IMR-90 (cell line): ENCODE data around the gene TTL. TPM values are rescaled to one million over a fixed set of nuclear protein-coding genes. Genes with fewer than 3 reads are reported as not detected.

ENCODE experiments used
- ATAC-seq: fragments of 200-7000 bp; cut with Tn5 transposase; 2 replicates; pipeline ENCODE4 v1.9.1; 2020; ENCODE audit warnings: low read depth, mild to moderate bottlenecking, moderate library complexity
- BruUV-seq: library from RNA; stranded (reverse); fragments of 400-500 nt; replicated peaks from 2 replicates; lab custom pipeline; 2021; lab: Mats Ljungman, UMichigan
- CTCF ChIA-PET: fragments of 300-600 bp; formaldehyde crosslinking; extraction: SDS; loops from one replicate; lab custom pipeline; 2021; ENCODE audit warnings: antibody characterized with exemption; lab: Yijun Ruan, JAX
- POLR2A ChIA-PET: fragments of 300-600 bp; sonication (Branson Sonifier 250); formaldehyde crosslinking; loops from one replicate; lab custom pipeline; 2022; ENCODE audit warnings: antibody characterized with exemption; ENCODE audit not compliant: unreplicated experiment; lab: Charles Lee
- DNase-seq: peaks from one replicate; pipeline ENCODE4 v3.0.0; 2013
- H2AFZ ChIP-seq: replicated peaks from 2 replicates; pipeline ENCODE3; 2013; ENCODE audit warnings: low read length, mild to moderate bottlenecking; ENCODE audit not compliant: poor library complexity
- H2AK5ac ChIP-seq: 2 replicates; pipeline ENCODE4 v1.6.1; 2013; ENCODE audit warnings: low read depth, low read length, inconsistent platforms
- H2AK9ac ChIP-seq: replicated peaks from 2 replicates; pipeline ENCODE3; 2013; ENCODE audit warnings: mild to moderate bottlenecking, low read depth, low read length, moderate library complexity; ENCODE audit not compliant: poor library complexity
- H2BK120ac ChIP-seq: 2 replicates; pipeline ENCODE4 v1.6.1; 2013; ENCODE audit warnings: low read depth, low read length, inconsistent platforms
- H2BK15ac ChIP-seq: 3 replicates; pipeline ENCODE4 v1.6.1; 2013; ENCODE audit warnings: low read depth, low read length, inconsistent platforms
- H2BK20ac ChIP-seq: 2 replicates; pipeline ENCODE4 v1.6.1; 2013; ENCODE audit warnings: low read depth, mild to moderate bottlenecking, inconsistent platforms, low read length, moderate library complexity
- H2BK5ac ChIP-seq: 2 replicates; pipeline ENCODE4 v1.6.1; 2013; ENCODE audit warnings: mild to moderate bottlenecking, low read depth, low read length, inconsistent platforms; ENCODE audit not compliant: poor library complexity, severe bottlenecking
- H3K14ac ChIP-seq: replicated peaks from 2 replicates; pipeline ENCODE4 v1.6.1; 2013; ENCODE audit warnings: low read depth, low read length, inconsistent platforms
- H3K18ac ChIP-seq: 2 replicates; pipeline ENCODE4 v1.6.1; 2013; ENCODE audit warnings: low read depth, low read length, control low read depth
- H3K23ac ChIP-seq: 2 replicates; pipeline ENCODE4 v1.6.1; 2013; ENCODE audit warnings: low read depth, low read length, inconsistent platforms
- H3K27ac ChIP-seq: 2 replicates; pipeline ENCODE4 v1.5.1; 2013; ENCODE audit warnings: mild to moderate bottlenecking, control low read depth, low read length; ENCODE audit not compliant: insufficient read depth
- H3K27me3 ChIP-seq: 2 replicates; pipeline ENCODE4 v1.6.1; 2013; ENCODE audit warnings: low read length; ENCODE audit not compliant: control insufficient read depth, insufficient read depth
- H3K36me3 ChIP-seq: 2 replicates; pipeline ENCODE4 v1.6.1; 2013; ENCODE audit warnings: low read length, mixed read lengths; ENCODE audit not compliant: control insufficient read depth, insufficient read depth
- H3K4ac ChIP-seq: 2 replicates; pipeline ENCODE4 v1.6.1; 2013; ENCODE audit warnings: low read depth, low read length, inconsistent platforms
- H3K4me1 ChIP-seq: 2 replicates; pipeline ENCODE4 v1.6.1; 2013; ENCODE audit warnings: low read length, mixed read lengths; ENCODE audit not compliant: control insufficient read depth, insufficient read depth
- H3K4me2 ChIP-seq: 2 replicates; pipeline ENCODE4 v1.6.1; 2013; ENCODE audit warnings: low read depth, mild to moderate bottlenecking, control low read depth, low read length, moderate library complexity
- H3K4me3 ChIP-seq: 2 replicates; pipeline ENCODE4 v1.5.1; 2013; ENCODE audit warnings: low read depth, mild to moderate bottlenecking, control low read depth, low read length, moderate library complexity; ENCODE audit not compliant: insufficient read depth
- H3K56ac ChIP-seq: 2 replicates; pipeline ENCODE4 v1.6.1; 2013; ENCODE audit warnings: low read length, inconsistent platforms; ENCODE audit not compliant: insufficient read depth; ENCODE audit errors: extremely low read depth
- H3K79me1 ChIP-seq, 2 experiments: 2 replicates each; pipeline ENCODE4 v1.6.1; 2013; ENCODE audit warnings: low read length in 2 of 2, inconsistent platforms in 1 of 2, low read depth in 1 of 2
- H3K9ac ChIP-seq: 2 replicates; pipeline ENCODE4 v1.6.1; 2013; ENCODE audit warnings: low read depth, low read length, control low read depth
- H3K9me1 ChIP-seq: 2 replicates; pipeline ENCODE4 v1.6.1; 2013; ENCODE audit warnings: low read length, inconsistent platforms; ENCODE audit not compliant: insufficient read depth
- H3K9me3 ChIP-seq: 2 replicates; pipeline ENCODE4 v1.6.1; 2013; ENCODE audit warnings: low read length; ENCODE audit not compliant: control insufficient read depth, insufficient read depth
- H4K20me1 ChIP-seq: 2 replicates; pipeline ENCODE4 v1.6.1; 2013; ENCODE audit warnings: low read length, inconsistent platforms; ENCODE audit not compliant: insufficient read depth
- H4K5ac ChIP-seq: 2 replicates; pipeline ENCODE4 v1.6.1; 2013; ENCODE audit warnings: mild to moderate bottlenecking, low read depth, low read length, control low read depth
- H4K8ac ChIP-seq, 2 experiments: 2 replicates each; pipeline ENCODE4 v1.6.1; 2013; ENCODE audit warnings: low read depth in 2 of 2, low read length in 2 of 2, control low read depth in 1 of 2, inconsistent platforms in 1 of 2
- H4K91ac ChIP-seq: 2 replicates; pipeline ENCODE4 v1.6.1; 2013; ENCODE audit warnings: low read depth, low read length, inconsistent platforms; ENCODE audit not compliant: insufficient read depth
- BHLHE40 ChIP-seq: fragments of 150-350 bp; IDR thresholded peaks from 2 replicates; pipeline ENCODE4 v1.6.1; 2016; ENCODE audit warnings: mild to moderate bottlenecking, low read depth, low read length
- CEBPB ChIP-seq: IDR thresholded peaks from 2 replicates; pipeline ENCODE4 v1.6.1; 2012; ENCODE audit warnings: low read depth, low read length, improper control_type of control experiment
- CHD1 ChIP-seq: IDR thresholded peaks from 2 replicates; pipeline ENCODE4 v1.6.1; 2012; ENCODE audit warnings: low read depth, low read length, improper control_type of control experiment
- FOS ChIP-seq: fragments of 150-350 bp; IDR thresholded peaks from 2 replicates; pipeline ENCODE4 v1.6.1; 2016; ENCODE audit warnings: low read depth, low read length
- MAFK ChIP-seq: IDR thresholded peaks from 2 replicates; pipeline ENCODE4 v1.6.1; 2012; ENCODE audit warnings: low read depth, low read length, improper control_type of control experiment
- MAZ ChIP-seq: IDR thresholded peaks from 2 replicates; pipeline ENCODE4 v1.6.1; 2012; ENCODE audit warnings: low read depth, mild to moderate bottlenecking, low read length, improper control_type of control experiment, moderate library complexity, borderline replicate concordance
- MXI1 ChIP-seq: IDR thresholded peaks from 2 replicates; pipeline ENCODE4 v1.6.1; 2012; ENCODE audit warnings: low read depth, mild to moderate bottlenecking, low read length, moderate library complexity, borderline replicate concordance
- NFE2L2 ChIP-seq: fragments of 150-350 bp; IDR thresholded peaks from 2 replicates; pipeline ENCODE4 v1.6.1; 2016; ENCODE audit warnings: low read depth, mild to moderate bottlenecking, low read length
- POLR2A ChIP-seq: IDR thresholded peaks from 2 replicates; pipeline ENCODE4 v1.6.1; 2012; ENCODE audit warnings: mild to moderate bottlenecking, low read depth, low read length
- RAD21 ChIP-seq: IDR thresholded peaks from 2 replicates; pipeline ENCODE4 v1.6.1; 2012; ENCODE audit warnings: low read length, improper control_type of control experiment
- RCOR1 ChIP-seq: IDR thresholded peaks from 2 replicates; pipeline ENCODE4 v1.6.1; 2012; ENCODE audit warnings: mild to moderate bottlenecking, low read length, improper control_type of control experiment; ENCODE audit not compliant: insufficient replicate concordance
- RFX5 ChIP-seq: IDR thresholded peaks from 2 replicates; pipeline ENCODE4 v1.8.0; 2012; ENCODE audit warnings: low read depth, mild to moderate bottlenecking, low read length, moderate library complexity
- SMC3 ChIP-seq: fragments of 150-350 bp; IDR thresholded peaks from 2 replicates; pipeline ENCODE4 v1.6.1; 2016; ENCODE audit warnings: low read depth, mild to moderate bottlenecking, antibody characterized with exemption, low read length, moderate library complexity
- WGBS, 2 experiments: methylation state at CpG; one replicate each; pipeline versions ENCODE4 v1.1.5 to v1.1.7; 2013; ENCODE audit warnings: missing lambda C conversion rate in 2 of 2; ENCODE audit not compliant: insufficient read length in 1 of 2; ENCODE audit errors: extremely low coverage in 2 of 2; 5-methylcytosine and 5-hydroxymethylcytosine counted together
- dilution Hi-C: fragments of 300-500 bp; cut with HindIII; formaldehyde crosslinking; loops from one replicate; pipeline ENCODE4 v1.14.3; 2018; ENCODE audit warnings: low sequenced_read_pairs; ENCODE audit not compliant: unreplicated experiment
- in situ Hi-C: fragments of 300-500 bp; cut with MboI; formaldehyde crosslinking; loops from 3 replicates; pipeline ENCODE4 v1.14.3; 2019; ENCODE audit warnings: low sequenced_read_pairs, inconsistent platforms, mixed read lengths
- intact Hi-C: fragments of 100-400 bp; cut with micrococcal nuclease; formaldehyde crosslinking; loops from 2 replicates; pipeline ENCODE4 v1.10.0; 2022
- polyA plus RNA-seq, 3 experiments: library from polyadenylated mRNA; depleted of rRNA; stranded (reverse); fragments of >200 nt; gene quantifications; 2 replicates each; pipeline ENCODE4 v1.2.3, GENCODE V29; 2012; ENCODE audit warnings: low replicate concordance in 1 of 3
- total RNA-seq: library from RNA; depleted of rRNA; stranded (reverse); fragments of >200 nt; gene quantifications from 2 replicates; pipeline ENCODE4 v1.2.3, GENCODE V29; 2012
- TF ChIP-seq, protein P1 (sequence below): fragments of 150-350 bp; IDR thresholded peaks from 2 replicates; pipeline ENCODE4 v1.6.1; 2016; ENCODE audit warnings: low read depth, mild to moderate bottlenecking, low read length, moderate library complexity, borderline replicate concordance
- TF ChIP-seq, protein P2 (sequence below): fragments of 150-350 bp; IDR thresholded peaks from 2 replicates; pipeline ENCODE4 v1.6.1; 2017; ENCODE audit warnings: mild to moderate bottlenecking, antibody characterized with exemption, low read length, low read depth

The TTL gene
- total and polyA plus RNA-seq, 2 of the 4 experiments (the other 2 are of a cell fraction), result 18.2 to 36.2 TPM

DNA sequence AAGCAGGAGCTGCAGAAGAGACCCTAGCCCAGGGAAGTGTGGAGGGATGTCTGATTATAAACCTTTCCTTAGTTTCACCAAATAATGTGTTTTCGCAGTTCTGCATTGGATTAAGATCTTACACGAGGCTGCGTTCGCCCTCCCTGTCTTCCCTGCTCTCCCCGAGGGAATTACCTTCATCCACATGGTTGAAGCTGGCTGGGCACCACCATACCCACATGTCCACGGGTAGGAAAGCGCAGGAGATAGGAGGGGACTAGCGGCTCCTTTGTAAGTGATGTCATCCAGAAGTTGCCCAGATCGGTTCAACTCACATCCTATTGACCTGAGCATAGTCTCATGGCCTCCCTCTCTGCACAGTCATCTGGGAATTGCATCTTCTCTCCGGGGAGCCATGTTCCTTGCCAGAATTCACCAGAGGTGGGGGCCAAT is 1.1 kb downstream of the TTL start:
- POLR2A ChIA-PET, result interaction anchor here (0.6 kb wide), 1 partner anchor 102 kb away, joined by 6 read pairs; no protein-coding TSS in a partner anchor
- TF ChIP-seq NFE2L2 (peak; percentile 52; the same call in 1 of the 2 replicates), CHD1 (no peak), SMC3 (no peak), CEBPB (peak; percentile 6; the same call in 1 of the 2 replicates), RFX5 (no peak), MAZ (no peak), RCOR1 (no peak), RAD21 (no peak), POLR2A (no peak), MXI1 (peak; percentile 89), MAFK (no peak), BHLHE40 (no peak), FOS (no peak)
- TF ChIP-seq, protein P1, sequence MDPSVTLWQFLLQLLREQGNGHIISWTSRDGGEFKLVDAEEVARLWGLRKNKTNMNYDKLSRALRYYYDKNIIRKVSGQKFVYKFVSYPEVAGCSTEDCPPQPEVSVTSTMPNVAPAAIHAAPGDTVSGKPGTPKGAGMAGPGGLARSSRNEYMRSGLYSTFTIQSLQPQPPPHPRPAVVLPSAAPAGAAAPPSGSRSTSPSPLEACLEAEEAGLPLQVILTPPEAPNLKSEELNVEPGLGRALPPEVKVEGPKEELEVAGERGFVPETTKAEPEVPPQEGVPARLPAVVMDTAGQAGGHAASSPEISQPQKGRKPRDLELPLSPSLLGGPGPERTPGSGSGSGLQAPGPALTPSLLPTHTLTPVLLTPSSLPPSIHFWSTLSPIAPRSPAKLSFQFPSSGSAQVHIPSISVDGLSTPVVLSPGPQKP, result no peak
- TF ChIP-seq, protein P2, sequence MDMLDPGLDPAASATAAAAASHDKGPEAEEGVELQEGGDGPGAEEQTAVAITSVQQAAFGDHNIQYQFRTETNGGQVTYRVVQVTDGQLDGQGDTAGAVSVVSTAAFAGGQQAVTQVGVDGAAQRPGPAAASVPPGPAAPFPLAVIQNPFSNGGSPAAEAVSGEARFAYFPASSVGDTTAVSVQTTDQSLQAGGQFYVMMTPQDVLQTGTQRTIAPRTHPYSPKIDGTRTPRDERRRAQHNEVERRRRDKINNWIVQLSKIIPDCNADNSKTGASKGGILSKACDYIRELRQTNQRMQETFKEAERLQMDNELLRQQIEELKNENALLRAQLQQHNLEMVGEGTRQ, result no peak

More for the DNA sequence above, 1.1 kb downstream of the TTL start:
- peak overlapping the region; percentile 56; the same call in 1 of the 2 replicates for H3K56ac ChIP-seq
- H3K14ac ChIP-seq, result peak overlapping the region; percentile 56
- H4K8ac ChIP-seq, result peak overlapping the region; percentile 2 to 55; a peak in 1 of 4 replicates
- H3K27me3 ChIP-seq, result no peaks in the 10 kb centered on the region
- H3K79me1 ChIP-seq, result peaks cover 27 to 48% of the 10 kb centered on the region in 2 experiments
- peak overlapping the region; percentile 14; the same call in 1 of the 2 replicates for H2BK120ac ChIP-seq
- peak overlapping the region; percentile 23 for H3K27ac ChIP-seq
- peak overlapping the region; percentile 84 for H2AK9ac ChIP-seq
- peak overlapping the region; percentile 96 for H2AFZ ChIP-seq
- peak overlapping the region; percentile 30 for H2BK5ac ChIP-seq
- DNase-seq, result peak; percentile 73
- peaks cover 18% of the 10 kb centered on the region; the same call in 1 of the 2 replicates for H3K9me1 ChIP-seq
- peak overlapping the region; percentile 55 for H3K23ac ChIP-seq
- CTCF ChIA-PET, result no interaction called here
- H3K18ac ChIP-seq, result no peak overlapping the region
- BruUV-seq, result no TSS peak
- H3K9ac ChIP-seq, result peak overlapping the region; percentile 88
- in situ Hi-C loops, result no loop called here
- peak overlapping the region; percentile 72 for H2AK5ac ChIP-seq
- H2BK15ac ChIP-seq, result peak overlapping the region; percentile 2; the same call in 1 of the 3 replicates
- intact Hi-C loops, result loop anchor here (5.0 kb wide), 1 partner anchor 226 kb away; the partner anchor contains the start of gene ZC3H8
- no CpG with 5 or more reads among the region's 10 CpGs for WGBS, 2 experiments
- peaks cover 2% of the 10 kb centered on the region; the same call in 1 of the 2 replicates for H3K4me1 ChIP-seq
- 0 out of 2 replicates have a peak overlapping the region, but pooled peaks have one; percentile 21 for H4K91ac ChIP-seq
- no peak overlapping the region for H4K5ac ChIP-seq
- peak; percentile 21 for ATAC-seq
- H3K4ac ChIP-seq, result peak overlapping the region; percentile 76
- no peaks in the 10 kb centered on the region for H3K9me3 ChIP-seq
- peak overlapping the region; percentile 94 for H3K4me3 ChIP-seq
- H3K4me2 ChIP-seq, result peak overlapping the region; percentile 97
- no peak overlapping the region for H2BK20ac ChIP-seq
- peaks cover 8% of the 10 kb centered on the region for H4K20me1 ChIP-seq
- peaks cover 8% of the 10 kb centered on the region for H3K36me3 ChIP-seq
- dilution Hi-C loops, result no loop called here
